PFSK-1 (cell line): ENCODE data around the gene ZIC1.

ENCODE experiments used
- FOXP2 ChIP-seq: optimal IDR thresholded peaks from 2 replicates; pipeline ENCODE3; 2011; ENCODE audit warnings: borderline replicate concordance, control low read depth, inconsistent platforms; ENCODE audit not compliant: insufficient read depth; ENCODE audit errors: extremely low read length, extremely low read depth
- POLR2AphosphoS5 ChIP-seq: IDR thresholded peaks from 2 replicates; pipeline ENCODE4 v1.6.1; 2012; ENCODE audit warnings: low read depth, mild to moderate bottlenecking, control low read depth, low read length, moderate library complexity
- TF ChIP-seq, protein P1 (sequence below), 2 experiments: IDR thresholded peaks; 2 replicates each; pipeline versions ENCODE4 v1.6.1 to v1.8.0; 2011 to 2012; ENCODE audit warnings: low read depth in 2 of 2, low read length in 2 of 2, control low read depth in 1 of 2, inconsistent platforms in 1 of 2, mild to moderate bottlenecking in 1 of 2, moderate library complexity in 1 of 2; ENCODE audit not compliant: insufficient read depth in 1 of 2

DNA sequence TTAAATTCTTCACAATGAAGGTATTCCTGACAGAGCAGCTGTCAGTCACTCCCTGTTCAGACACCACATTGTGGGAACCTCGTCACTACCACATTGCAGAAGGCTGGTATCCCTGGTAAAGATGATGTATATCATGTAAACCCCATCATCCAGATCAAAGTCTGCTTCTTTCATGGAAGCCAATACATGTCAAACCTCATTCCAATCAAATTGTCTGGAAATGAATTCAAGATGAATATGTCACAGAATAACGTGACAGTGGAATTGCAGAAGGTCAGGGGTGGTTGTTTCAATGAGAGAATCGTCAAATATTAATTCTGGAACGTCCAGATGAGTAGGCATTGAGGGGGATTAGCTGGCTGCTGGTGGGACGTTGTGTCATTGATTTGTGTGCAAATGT is 7.0 kb upstream of the ZIC1 start:
- no peak for TF ChIP-seq POLR2AphosphoS5
- no peak for TF ChIP-seq FOXP2
- TF ChIP-seq, protein P1, sequence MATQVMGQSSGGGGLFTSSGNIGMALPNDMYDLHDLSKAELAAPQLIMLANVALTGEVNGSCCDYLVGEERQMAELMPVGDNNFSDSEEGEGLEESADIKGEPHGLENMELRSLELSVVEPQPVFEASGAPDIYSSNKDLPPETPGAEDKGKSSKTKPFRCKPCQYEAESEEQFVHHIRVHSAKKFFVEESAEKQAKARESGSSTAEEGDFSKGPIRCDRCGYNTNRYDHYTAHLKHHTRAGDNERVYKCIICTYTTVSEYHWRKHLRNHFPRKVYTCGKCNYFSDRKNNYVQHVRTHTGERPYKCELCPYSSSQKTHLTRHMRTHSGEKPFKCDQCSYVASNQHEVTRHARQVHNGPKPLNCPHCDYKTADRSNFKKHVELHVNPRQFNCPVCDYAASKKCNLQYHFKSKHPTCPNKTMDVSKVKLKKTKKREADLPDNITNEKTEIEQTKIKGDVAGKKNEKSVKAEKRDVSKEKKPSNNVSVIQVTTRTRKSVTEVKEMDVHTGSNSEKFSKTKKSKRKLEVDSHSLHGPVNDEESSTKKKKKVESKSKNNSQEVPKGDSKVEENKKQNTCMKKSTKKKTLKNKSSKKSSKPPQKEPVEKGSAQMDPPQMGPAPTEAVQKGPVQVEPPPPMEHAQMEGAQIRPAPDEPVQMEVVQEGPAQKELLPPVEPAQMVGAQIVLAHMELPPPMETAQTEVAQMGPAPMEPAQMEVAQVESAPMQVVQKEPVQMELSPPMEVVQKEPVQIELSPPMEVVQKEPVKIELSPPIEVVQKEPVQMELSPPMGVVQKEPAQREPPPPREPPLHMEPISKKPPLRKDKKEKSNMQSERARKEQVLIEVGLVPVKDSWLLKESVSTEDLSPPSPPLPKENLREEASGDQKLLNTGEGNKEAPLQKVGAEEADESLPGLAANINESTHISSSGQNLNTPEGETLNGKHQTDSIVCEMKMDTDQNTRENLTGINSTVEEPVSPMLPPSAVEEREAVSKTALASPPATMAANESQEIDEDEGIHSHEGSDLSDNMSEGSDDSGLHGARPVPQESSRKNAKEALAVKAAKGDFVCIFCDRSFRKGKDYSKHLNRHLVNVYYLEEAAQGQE (IDR thresholded peaks at IDR 0.05; ENCODE audit: insufficient read depth in 1 of 2, low read depth in 2 of 2, low read length in 2 of 2), result no peak
